GM12878 (cell line): Measurements from ENCODE around the gene PEX6. TPM values are rescaled to one million over a fixed set of nuclear protein-coding genes. Genes with fewer than 3 reads are reported as not detected.

Experiments used
- BACH1 ChIP-seq: fragments of 450-650 bp; IDR thresholded peaks from 2 replicates; pipeline ENCODE4 v1.6.1; 2017; ENCODE audit warnings: mild to moderate bottlenecking, borderline replicate concordance
- CHD2 ChIP-seq: IDR thresholded peaks from 2 replicates; pipeline ENCODE4 v1.6.1; 2011; ENCODE audit warnings: low read depth, low read length, improper control_type of control experiment, borderline replicate concordance
- FOS ChIP-seq: IDR thresholded peaks from 3 replicates; pipeline ENCODE4 v1.6.1; 2011; ENCODE audit warnings: borderline replicate concordance; ENCODE audit not compliant: insufficient read length; ENCODE audit errors: extremely low read depth
- GATAD2B ChIP-seq: fragments of 450-650 bp; conservative IDR thresholded peaks from 2 replicates; pipeline ENCODE4 v1.6.1; 2017; ENCODE audit warnings: low read depth, mild to moderate bottlenecking, moderate library complexity
- HDGF ChIP-seq: fragments of 450-650 bp; IDR thresholded peaks from 2 replicates; pipeline ENCODE4 v1.6.1; 2016; ENCODE audit warnings: antibody characterized with exemption
- JUND ChIP-seq: IDR thresholded peaks from 2 replicates; pipeline ENCODE4 v1.6.1; 2012; ENCODE audit warnings: low read depth, mild to moderate bottlenecking, low read length, improper control_type of control experiment, moderate library complexity
- MTA2 ChIP-seq: fragments of 450-650 bp; IDR thresholded peaks from 2 replicates; pipeline ENCODE4 v1.6.1; 2016; ENCODE audit warnings: low read depth, mild to moderate bottlenecking, moderate library complexity
- NFIC ChIP-seq: IDR thresholded peaks from 2 replicates; pipeline ENCODE4 v1.6.1; 2012; ENCODE audit warnings: low read depth, mild to moderate bottlenecking, inconsistent platforms, low read length, moderate library complexity
- POLR2A ChIP-seq: IDR thresholded peaks from 2 replicates; pipeline ENCODE4 v1.6.1; 2011; ENCODE audit warnings: low read depth, mild to moderate bottlenecking, low read length
- POLR2AphosphoS2 ChIP-seq: IDR thresholded peaks from 2 replicates; pipeline ENCODE4 v1.6.1; 2011; ENCODE audit warnings: low read depth, mild to moderate bottlenecking, low read length, improper control_type of control experiment, moderate library complexity
- POLR2AphosphoS5 ChIP-seq: IDR thresholded peaks from 2 replicates; pipeline ENCODE4 v1.6.1; 2011; ENCODE audit warnings: mild to moderate bottlenecking, low read length, inconsistent platforms
- RCOR1 ChIP-seq: conservative IDR thresholded peaks from 2 replicates; pipeline ENCODE4 v1.6.1; 2012; ENCODE audit warnings: low read depth, low read length, improper control_type of control experiment
- SIN3A ChIP-seq: IDR thresholded peaks from 2 replicates; pipeline ENCODE4 v1.6.1; 2012; ENCODE audit warnings: low read depth, low read length, improper control_type of control experiment
- SIX5 ChIP-seq: IDR thresholded peaks from 2 replicates; pipeline ENCODE4 v1.6.1; 2011; ENCODE audit warnings: mild to moderate bottlenecking, low read depth, low read length, moderate library complexity; ENCODE audit not compliant: severe bottlenecking
- SMAD1 ChIP-seq: fragments of 450-650 bp; IDR thresholded peaks from 2 replicates; pipeline ENCODE4 v1.6.1; 2018; ENCODE audit warnings: mild to moderate bottlenecking, low read depth; ENCODE audit not compliant: partially characterized antibody
- SMC3 ChIP-seq: IDR thresholded peaks from 2 replicates; pipeline ENCODE4 v1.6.1; 2011; ENCODE audit warnings: low read length, improper control_type of control experiment, borderline replicate concordance
- SREBF2 ChIP-seq: IDR thresholded peaks from 2 replicates; pipeline ENCODE4 v1.6.1; 2012; ENCODE audit warnings: mild to moderate bottlenecking, low read length
- TAF1 ChIP-seq: IDR thresholded peaks from 2 replicates; pipeline ENCODE4 v1.6.1; 2011; ENCODE audit warnings: mild to moderate bottlenecking, low read depth, low read length, borderline replicate concordance
- TCF12 ChIP-seq: IDR thresholded peaks from 2 replicates; pipeline ENCODE4 v1.6.1; 2011; ENCODE audit warnings: low read depth, mild to moderate bottlenecking, low read length
- TCF3 ChIP-seq: IDR thresholded peaks from 2 replicates; pipeline ENCODE4 v1.6.1; 2012; ENCODE audit warnings: low read depth, mild to moderate bottlenecking, low read length, borderline replicate concordance; ENCODE audit not compliant: insufficient read depth
- TCF7 ChIP-seq: IDR thresholded peaks from 2 replicates; pipeline ENCODE4 v1.6.1; 2014; ENCODE audit warnings: antibody characterized with exemption, borderline replicate concordance
- YY1 ChIP-seq: IDR thresholded peaks from 2 replicates; pipeline ENCODE4 v1.6.1; 2011; ENCODE audit warnings: low read depth, mild to moderate bottlenecking, low read length
- ZNF24 ChIP-seq: fragments of 450-650 bp; IDR thresholded peaks from 2 replicates; pipeline ENCODE4 v1.6.1; 2017; ENCODE audit warnings: antibody characterized with exemption, mild to moderate bottlenecking
- ZNF687 ChIP-seq: fragments of 450-650 bp; IDR thresholded peaks from 2 replicates; pipeline ENCODE4 v1.6.1; 2017; ENCODE audit warnings: mild to moderate bottlenecking, moderate library complexity
- polyA plus RNA-seq, 11 experiments: library from polyadenylated mRNA; depleted of rRNA in 4 of 11; unstranded in 6 of 11; stranded (reverse) in 5 of 11; fragments of >200 nt; fragmentation: Nextera tagmentation in 4 of 11; fragmentation: Illumina TruSeq in 1 of 11; extraction: Ambion mirVana in 4 of 11; extraction: Trizol in 1 of 11; gene quantifications; 1 replicate in 1 of 11; 2 replicates in 10 of 11; pipeline versions ENCODE4 v1.2.1 to v1.2.3, GENCODE V29; 2011 to 2016; ENCODE audit warnings: inconsistent platforms in 2 of 11, missing spikeins in 2 of 11, low read depth in 1 of 11
- total RNA-seq, 4 experiments: library from RNA; depleted of rRNA in 3 of 4; stranded (reverse); fragments of >200 nt in 3 of 4; fragmentation: Illumina TruSeq in 1 of 4; extraction: Trizol in 1 of 4; gene quantifications; 2 replicates each; pipeline versions ENCODE4 v1.2.1 to v1.2.3, GENCODE V29; 2013 to 2021
- TF ChIP-seq, protein P1 (sequence below): fragments of 450-650 bp; IDR thresholded peaks from 2 replicates; pipeline ENCODE4 v1.6.1; 2016; ENCODE audit warnings: mild to moderate bottlenecking
- TF ChIP-seq, protein P2 (sequence below): IDR thresholded peaks from 2 replicates; pipeline ENCODE4 v1.6.1; 2012; ENCODE audit warnings: low read depth, low read length, improper control_type of control experiment

PEX6 gene
- total and polyA plus RNA-seq, 10 of the 15 experiments (the other 5 are each of a cell fraction or from before 2014, with no cell fraction given), result 0.39 to 21.1 (median 7.8) TPM

DNA sequence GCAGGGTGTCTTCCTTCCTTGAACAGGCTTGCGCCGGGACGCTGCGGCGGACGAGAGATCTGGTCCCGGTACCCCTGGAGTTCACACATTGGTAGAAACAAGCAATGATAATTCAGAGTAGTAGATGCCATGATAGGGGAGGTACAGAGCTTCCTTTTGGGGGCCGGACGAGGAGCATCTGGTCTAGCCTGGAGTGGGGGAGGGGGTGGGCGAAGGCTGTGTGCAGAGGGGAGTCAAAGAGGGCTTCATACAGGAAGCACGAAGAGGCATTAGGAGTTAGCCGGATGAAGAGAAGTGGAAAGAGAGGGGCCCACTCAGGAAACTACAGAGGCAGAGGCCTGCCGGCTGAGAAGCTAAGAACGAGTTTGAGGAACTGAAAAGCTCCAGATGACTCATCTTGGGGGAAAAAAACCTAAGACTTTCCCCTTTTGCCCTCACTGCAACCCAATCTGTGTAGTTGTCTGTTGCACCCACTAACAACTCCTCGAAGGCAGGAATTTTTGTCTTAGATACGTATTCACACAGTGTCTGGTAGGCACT, 49.1 kb downstream of the PEX6 start (continued):
- TF ChIP-seq TCF7 (peak; percentile 60; the same call in 1 of the 2 replicates), NFIC (peak; percentile 96), RCOR1 (peak; percentile 97), MTA2 (peak; percentile 91), SREBF2 (no peak), POLR2AphosphoS2 (0 out of 2 replicates have a peak, but pooled peaks have one; percentile 39), CHD2 (0 out of 2 replicates have a peak, but pooled peaks have one; percentile 30), TAF1 (peak; percentile 12; the same call in 1 of the 2 replicates), TCF3 (peak; percentile 52; the same call in 1 of the 2 replicates), JUND (peak; percentile 98), SIX5 (no peak), TCF12 (peak; percentile 83; the same call in 1 of the 2 replicates), POLR2AphosphoS5 (peak; percentile 93), YY1 (no peak; the same call in none of the 2 replicates), ZNF687 (peak; percentile 31; the same call in 1 of the 2 replicates), HDGF (0 out of 2 replicates have a peak, but pooled peaks have one; percentile 50), BACH1 (peak; percentile 96), SMC3 (no peak), GATAD2B (peak; percentile 72), FOS (no peak), SMAD1 (peak; percentile 57), SIN3A (peak; percentile 23; the same call in 1 of the 2 replicates), POLR2A (peak; percentile 63), ZNF24 (peak; percentile 71)
- TF ChIP-seq, protein P1, sequence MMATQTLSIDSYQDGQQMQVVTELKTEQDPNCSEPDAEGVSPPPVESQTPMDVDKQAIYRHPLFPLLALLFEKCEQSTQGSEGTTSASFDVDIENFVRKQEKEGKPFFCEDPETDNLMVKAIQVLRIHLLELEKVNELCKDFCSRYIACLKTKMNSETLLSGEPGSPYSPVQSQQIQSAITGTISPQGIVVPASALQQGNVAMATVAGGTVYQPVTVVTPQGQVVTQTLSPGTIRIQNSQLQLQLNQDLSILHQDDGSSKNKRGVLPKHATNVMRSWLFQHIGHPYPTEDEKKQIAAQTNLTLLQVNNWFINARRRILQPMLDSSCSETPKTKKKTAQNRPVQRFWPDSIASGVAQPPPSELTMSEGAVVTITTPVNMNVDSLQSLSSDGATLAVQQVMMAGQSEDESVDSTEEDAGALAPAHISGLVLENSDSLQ, result peak; percentile 26; the same call in 1 of the 2 replicates
- TF ChIP-seq, protein P2, sequence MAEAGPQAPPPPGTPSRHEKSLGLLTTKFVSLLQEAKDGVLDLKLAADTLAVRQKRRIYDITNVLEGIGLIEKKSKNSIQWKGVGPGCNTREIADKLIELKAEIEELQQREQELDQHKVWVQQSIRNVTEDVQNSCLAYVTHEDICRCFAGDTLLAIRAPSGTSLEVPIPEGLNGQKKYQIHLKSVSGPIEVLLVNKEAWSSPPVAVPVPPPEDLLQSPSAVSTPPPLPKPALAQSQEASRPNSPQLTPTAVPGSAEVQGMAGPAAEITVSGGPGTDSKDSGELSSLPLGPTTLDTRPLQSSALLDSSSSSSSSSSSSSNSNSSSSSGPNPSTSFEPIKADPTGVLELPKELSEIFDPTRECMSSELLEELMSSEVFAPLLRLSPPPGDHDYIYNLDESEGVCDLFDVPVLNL, result no peak
